HEK293T (cell line): ENCODE results near the gene FBLN1.
"Not testable (repeated sequence)": the region's sequence is repeated elsewhere in the genome, so short reads cannot be mapped to it uniquely, and the experiment has no call there.

Experiments
- CTCF ChIA-PET: fragments of 350-600 bp; formaldehyde crosslinking; extraction: SDS; loops from one replicate; lab custom pipeline; 2021; ENCODE audit warnings: antibody characterized with exemption, inconsistent platforms; lab: Yijun Ruan, JAX
- POLR2A ChIA-PET: fragments of 350-600 bp; formaldehyde crosslinking; extraction: SDS; loops from one replicate; lab custom pipeline; 2020; ENCODE audit warnings: antibody characterized with exemption, inconsistent platforms; lab: Yijun Ruan, JAX
- DNase-seq: peaks from one replicate; pipeline ENCODE4 v3.0.0; 2012; ENCODE audit warnings: mixed read lengths; ENCODE audit errors: extremely low spot score
- ARNT ChIP-seq: fragments of 450-650 bp; IDR thresholded peaks from 2 replicates; pipeline ENCODE4 v1.6.1; 2017; ENCODE audit warnings: mild to moderate bottlenecking
- BHLHE40 ChIP-seq: fragments of 450-650 bp; IDR thresholded peaks from 2 replicates; pipeline ENCODE4 v1.6.1; 2016; ENCODE audit warnings: mild to moderate bottlenecking, moderate library complexity, borderline replicate concordance
- CTBP1 ChIP-seq: fragments of 450-650 bp; IDR thresholded peaks from 2 replicates; pipeline ENCODE4 v1.6.1; 2016; ENCODE audit warnings: borderline replicate concordance
- ELF4 ChIP-seq: fragments of 450-650 bp; IDR thresholded peaks from 2 replicates; pipeline ENCODE4 v1.6.1; 2017; ENCODE audit warnings: antibody characterized with exemption
- FOXA1 ChIP-seq: fragments of 450-650 bp; IDR thresholded peaks from 2 replicates; pipeline ENCODE4 v1.6.1; 2016; ENCODE audit warnings: mild to moderate bottlenecking
- FOXK2 ChIP-seq: fragments of 450-650 bp; IDR thresholded peaks from 2 replicates; pipeline ENCODE4 v1.6.1; 2016; ENCODE audit warnings: mild to moderate bottlenecking
- FOXM1 ChIP-seq: fragments of 450-650 bp; IDR thresholded peaks from 2 replicates; pipeline ENCODE4 v1.6.1; 2017; ENCODE audit warnings: mild to moderate bottlenecking, borderline replicate concordance
- HDGF ChIP-seq: fragments of 450-650 bp; IDR thresholded peaks from 2 replicates; pipeline ENCODE4 v1.6.1; 2017; ENCODE audit warnings: antibody characterized with exemption, borderline replicate concordance
- L3MBTL2 ChIP-seq: fragments of 450-650 bp; conservative IDR thresholded peaks from 2 replicates; pipeline ENCODE4 v1.6.1; 2016; ENCODE audit warnings: mild to moderate bottlenecking
- LEF1 ChIP-seq: fragments of 450-650 bp; IDR thresholded peaks from 2 replicates; pipeline ENCODE4 v1.6.1; 2017; ENCODE audit warnings: mild to moderate bottlenecking, borderline replicate concordance
- NFRKB ChIP-seq: fragments of 450-650 bp; IDR thresholded peaks from 2 replicates; pipeline ENCODE4 v1.6.1; 2016; ENCODE audit warnings: mild to moderate bottlenecking, moderate library complexity
- PKNOX1 ChIP-seq: fragments of 450-650 bp; IDR thresholded peaks from 2 replicates; pipeline ENCODE4 v1.6.1; 2016
- SP1 ChIP-seq: fragments of 450-650 bp; IDR thresholded peaks from 2 replicates; pipeline ENCODE4 v1.6.1; 2017
- SUZ12 ChIP-seq: fragments of 450-650 bp; IDR thresholded peaks from 2 replicates; pipeline ENCODE4 v1.6.1; 2016; ENCODE audit warnings: mild to moderate bottlenecking
- TARDBP ChIP-seq: fragments of 450-650 bp; IDR thresholded peaks from 2 replicates; pipeline ENCODE4 v1.6.1; 2016
- ZNF384 ChIP-seq: fragments of 450-650 bp; IDR thresholded peaks from 2 replicates; pipeline ENCODE4 v1.6.1; 2016

FBLN1 gene

GRCh38 chr22:45590262-45590661 lies 87.6 kb downstream of the FBLN1 start:
- POLR2A ChIA-PET, result no interaction called here
- CTCF ChIA-PET, result no interaction called here
- no peak for DNase-seq
- TF ChIP-seq SUZ12 (no peak), FOXA1 (no peak), FOXM1 (no peak), PKNOX1 (no peak), LEF1 (no peak), TARDBP (no peak), HDGF (no peak), NFRKB (no peak), SP1 (no peak), ARNT (no peak)

GRCh38 chr22:45591633-45592213 lies 89.0 kb downstream of the FBLN1 start:
- CTCF ChIA-PET, DNase-seq, POLR2A ChIA-PET: not testable (repeated sequence)

GRCh38 chr22:45594123-45594941 lies 91.6 kb downstream of the FBLN1 start:
- POLR2A ChIA-PET, result no interaction called here
- CTCF ChIA-PET, result interaction anchor here (0.6 kb wide), 1 partner anchor 1872 kb away, joined by 3 read pairs; no protein-coding TSS in a partner anchor
- DNase-seq, result no peak
- TF ChIP-seq BHLHE40 (no peak), TARDBP (no peak), ELF4 (no peak), ARNT (no peak), FOXK2 (no peak), FOXA1 (no peak), PKNOX1 (no peak), NFRKB (no peak), CTBP1 (no peak), LEF1 (no peak), L3MBTL2 (no peak), SP1 (no peak), HDGF (no peak), SUZ12 (no peak), FOXM1 (no peak), ZNF384 (no peak)

GRCh38 chr22:45597460-45598192 lies 94.9 kb downstream of the FBLN1 start:
- ChIA-PET CTCF (interaction anchor here (0.6 kb wide), 1 partner anchor 58 kb away, joined by 10 read pairs; no protein-coding TSS in a partner anchor), POLR2A (no interaction called here)
- no peak for DNase-seq
- TF ChIP-seq ARNT (no peak), FOXK2 (no peak), LEF1 (no peak), FOXA1 (no peak), SUZ12 (no peak), NFRKB (no peak), FOXM1 (no peak), TARDBP (no peak), ZNF384 (no peak), BHLHE40 (no peak), L3MBTL2 (no peak)

- ChIA-PET POLR2A (no interaction called here), CTCF (interaction anchor here (0.6 kb wide), 1 partner anchor 57 kb away, joined by 10 read pairs; no protein-coding TSS in a partner anchor)
- no peak for TF ChIP-seq L3MBTL2
- TF ChIP-seq CTBP1, result no peak
- no peak for TF ChIP-seq HDGF
- no peak for TF ChIP-seq TARDBP
- no peak for TF ChIP-seq PKNOX1
- no peak for TF ChIP-seq ZNF384
- TF ChIP-seq LEF1, result no peak
- TF ChIP-seq SP1, result no peak
- no peak for TF ChIP-seq NFRKB
- TF ChIP-seq FOXK2, result no peak
- no peak for TF ChIP-seq ARNT
- TF ChIP-seq ELF4, result no peak
- no peak for DNase-seq
Observed at GRCh38 chr22:45598596-45599217, 96.0 kb downstream of the FBLN1 start.
